Stimulated activated CD4-positive, alpha-beta T cell treated with anti-CD3 and anti-CD28 coated beads, Interleukin-12 subunit alpha, Interleukin-12 subunit beta, amount 100 ng/mL, for 24 hours (primary cell): ENCODE results near the gene RALGPS1.

Source experiments
- DNase-seq, 2 experiments: peaks; one replicate each; pipeline ENCODE4 v3.0.0-alpha.2; 2020; ENCODE audit warnings: low read depth in 2 of 2

Gene RALGPS1

DNA sequence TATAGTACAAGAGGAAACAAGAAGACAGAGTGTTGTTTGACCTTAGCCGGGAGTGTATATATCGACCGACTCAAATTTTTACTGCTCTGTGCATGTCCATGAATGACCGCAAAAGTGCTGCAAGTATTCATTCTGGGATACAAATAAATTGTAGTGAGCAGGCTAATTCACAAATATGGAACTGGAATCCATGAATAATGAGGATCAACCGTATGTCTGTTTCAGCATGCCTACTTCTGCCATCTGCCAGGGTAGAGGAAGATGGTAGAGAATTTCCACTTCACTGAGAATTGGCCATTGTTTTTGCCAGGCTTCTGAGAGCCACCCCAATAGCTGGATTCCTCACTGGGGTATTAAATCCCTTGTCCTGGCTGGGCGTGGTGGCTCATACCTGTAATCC is 8.5 kb upstream of the RALGPS1 start:
- no peak for DNase-seq

DNA sequence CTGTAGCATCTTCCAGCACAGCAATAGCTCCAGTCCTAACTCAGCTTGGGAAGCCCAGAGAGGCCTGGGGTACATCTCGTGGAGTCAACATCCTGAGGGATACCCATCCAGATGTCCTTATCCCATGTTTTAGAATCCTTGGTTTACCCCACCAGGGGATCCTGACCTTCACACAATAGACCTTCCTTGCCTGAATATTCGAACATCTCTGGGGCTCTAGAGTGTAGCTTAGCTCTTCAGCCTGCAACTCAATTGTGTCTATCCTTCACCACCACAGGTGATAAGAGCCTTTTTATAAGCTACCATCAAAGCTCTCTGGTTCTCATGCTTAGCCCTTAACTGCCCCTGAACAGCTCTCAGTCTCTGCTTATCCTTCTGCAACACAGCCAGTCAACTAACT is 7.5 kb upstream of the RALGPS1 start:
- DNase-seq, result no peak

DNA sequence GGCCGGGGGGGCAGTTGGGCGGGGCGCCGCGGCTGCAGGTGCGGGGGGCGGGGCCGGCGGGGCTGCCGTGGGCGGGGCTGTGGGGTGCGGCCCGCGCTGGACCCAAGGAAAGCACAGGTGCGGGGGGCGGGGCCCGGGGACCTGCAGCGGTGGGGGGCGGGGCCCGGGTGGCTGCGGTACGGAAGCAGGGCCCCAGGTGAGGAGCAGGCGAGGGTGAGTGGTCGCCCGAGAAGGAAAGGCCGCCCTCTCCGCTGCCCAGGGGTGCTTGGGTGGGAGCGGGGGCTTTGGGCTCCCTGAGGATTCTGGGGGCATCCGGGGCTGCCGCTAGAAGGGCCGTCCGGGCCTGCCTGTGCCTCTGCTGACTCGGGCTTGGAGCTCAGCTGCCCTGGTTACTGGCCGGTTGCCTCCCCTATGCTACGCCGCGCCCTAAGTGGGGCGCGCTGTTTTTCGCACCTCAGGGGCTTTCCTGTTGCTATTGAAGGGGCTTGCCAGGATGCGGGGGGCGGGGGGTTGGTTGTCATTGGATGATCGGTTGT is 767 bp downstream of the RALGPS1 start:
- peak; percentile 2 to 13 for DNase-seq

DNA sequence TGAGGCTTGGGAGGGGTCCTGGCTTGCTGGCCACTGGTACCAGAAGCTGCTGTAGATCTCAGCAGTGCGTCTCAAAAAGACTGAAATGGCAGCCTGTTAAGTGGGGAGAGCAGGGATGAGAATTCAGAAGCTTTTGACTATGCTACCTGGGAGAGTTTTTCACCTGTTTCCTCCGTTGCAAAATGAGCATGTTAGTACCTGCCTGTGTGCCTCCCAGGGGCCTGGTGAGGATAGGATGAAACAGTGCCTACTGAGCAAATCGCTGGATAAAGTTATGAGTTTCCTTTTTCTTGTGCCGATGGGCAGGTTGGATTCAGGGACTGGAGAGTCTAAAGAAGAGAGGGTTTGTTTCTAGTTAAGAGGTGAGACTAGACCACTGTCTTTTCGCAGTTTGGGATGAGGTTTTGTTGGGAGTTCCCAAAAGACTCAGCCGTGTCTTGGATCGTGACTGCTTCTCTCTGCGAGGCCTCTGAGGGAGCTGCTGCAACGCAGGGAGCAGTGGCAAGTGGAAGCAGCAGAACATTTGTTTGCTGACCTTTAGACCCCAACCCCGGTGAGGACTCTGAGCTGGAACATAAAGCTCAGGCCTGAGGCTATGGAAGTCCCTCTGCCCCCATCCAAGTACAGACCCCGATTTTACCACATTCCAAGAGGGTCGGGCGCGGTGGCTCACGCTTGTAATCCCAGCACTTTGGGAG is 1.4 kb downstream of the RALGPS1 start:
- no peak for DNase-seq

DNA sequence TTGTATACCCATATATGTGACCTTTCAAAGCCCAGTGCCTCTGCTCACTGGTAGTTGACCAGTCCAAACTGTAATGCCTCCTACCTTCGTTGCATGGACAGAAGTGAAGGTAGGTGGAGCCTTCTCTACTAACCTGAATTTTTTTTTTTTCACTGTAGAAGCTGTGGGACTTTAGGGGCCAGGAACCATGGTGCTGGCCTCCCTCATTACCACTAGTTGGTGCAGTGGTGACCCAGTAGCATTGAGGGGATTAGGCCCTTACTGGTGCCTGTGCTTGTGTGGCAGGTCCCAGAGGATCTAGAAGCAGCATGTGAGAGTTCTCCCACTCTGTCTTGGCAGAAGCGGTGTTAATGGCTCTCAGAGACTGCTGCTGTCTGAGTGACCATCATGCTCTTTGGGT is 2.3 kb downstream of the RALGPS1 start:
- no peak for DNase-seq

DNA sequence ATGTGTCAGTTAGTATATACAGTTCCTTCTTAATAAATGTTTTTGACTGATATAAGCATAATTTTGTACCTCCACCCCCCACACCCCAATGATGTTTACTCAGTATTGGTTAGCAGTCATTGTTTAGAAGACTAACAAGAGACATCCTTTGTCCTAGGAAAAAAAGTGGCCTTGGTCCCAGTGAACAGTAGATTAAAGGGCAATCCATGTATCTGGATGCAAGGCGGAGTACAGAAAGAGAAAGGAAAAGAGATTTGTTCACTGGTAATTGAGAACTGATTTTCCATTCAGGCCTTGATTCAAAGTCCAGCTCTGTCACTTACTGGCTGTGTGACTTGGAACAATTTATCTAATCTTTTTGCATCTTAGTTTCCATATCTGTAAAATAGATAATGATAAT is 4.6 kb downstream of the RALGPS1 start:
- no peak for DNase-seq

DNA sequence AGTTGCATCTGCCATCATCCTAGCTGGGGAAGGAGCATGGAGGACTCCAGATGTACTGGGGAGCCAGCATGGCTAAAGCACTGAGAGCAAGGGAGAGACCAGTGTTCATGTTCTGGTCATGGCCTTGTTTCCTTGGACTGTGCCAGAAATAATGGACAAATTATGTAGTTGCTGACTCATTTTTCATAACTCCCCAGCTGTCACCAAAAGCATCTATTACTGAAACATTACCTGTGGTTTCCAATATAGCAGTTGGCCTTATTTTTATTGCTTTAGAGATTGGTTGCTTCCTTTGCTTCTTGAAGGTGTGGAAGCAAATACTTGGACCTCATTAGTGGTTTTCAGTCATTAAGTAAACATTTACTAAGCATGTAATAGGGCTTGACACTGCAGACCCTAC is 11.3 kb downstream of the RALGPS1 start:
- DNase-seq, result no peak

DNA sequence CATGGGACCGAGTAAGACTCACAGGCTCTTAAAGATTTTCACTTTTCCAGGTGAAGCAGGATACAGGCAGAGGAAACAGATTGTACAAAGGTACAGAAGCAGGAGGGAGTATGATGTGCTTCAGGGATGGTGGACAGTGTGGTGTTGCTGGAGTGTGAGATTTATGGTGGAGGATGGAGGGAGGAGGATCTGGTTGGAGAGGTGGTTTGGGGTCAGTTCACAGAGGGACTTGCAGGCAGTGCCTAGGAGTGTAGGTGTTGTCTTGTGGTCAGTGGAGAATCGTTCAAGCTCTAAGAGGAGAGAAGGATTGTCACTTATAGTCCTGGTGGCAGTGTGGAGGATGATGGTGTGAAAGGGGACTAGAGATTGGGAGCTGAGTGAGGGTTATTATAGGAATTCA is 11.8 kb downstream of the RALGPS1 start:
- DNase-seq, result no peak

DNA sequence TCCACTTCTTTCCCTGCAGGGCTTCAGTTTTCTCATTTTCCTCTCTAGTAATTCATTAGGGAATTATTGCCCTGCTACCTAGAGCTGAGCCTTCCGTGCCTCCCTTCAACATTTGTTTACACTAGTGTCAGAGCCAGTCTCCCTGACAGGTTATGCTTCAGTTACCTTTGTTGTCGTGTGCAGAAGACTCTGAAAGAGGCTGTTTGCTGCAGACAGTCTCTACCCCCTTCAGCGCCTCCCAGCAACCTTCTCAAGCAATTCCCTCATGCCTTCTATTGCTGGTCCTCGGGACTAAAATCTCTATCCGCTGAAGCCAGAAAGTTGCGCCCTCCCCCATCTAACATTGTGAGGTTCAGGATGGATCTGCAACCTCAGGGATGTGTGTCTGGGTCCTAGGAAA is 12.8 kb downstream of the RALGPS1 start:
- DNase-seq, result no peak

DNA sequence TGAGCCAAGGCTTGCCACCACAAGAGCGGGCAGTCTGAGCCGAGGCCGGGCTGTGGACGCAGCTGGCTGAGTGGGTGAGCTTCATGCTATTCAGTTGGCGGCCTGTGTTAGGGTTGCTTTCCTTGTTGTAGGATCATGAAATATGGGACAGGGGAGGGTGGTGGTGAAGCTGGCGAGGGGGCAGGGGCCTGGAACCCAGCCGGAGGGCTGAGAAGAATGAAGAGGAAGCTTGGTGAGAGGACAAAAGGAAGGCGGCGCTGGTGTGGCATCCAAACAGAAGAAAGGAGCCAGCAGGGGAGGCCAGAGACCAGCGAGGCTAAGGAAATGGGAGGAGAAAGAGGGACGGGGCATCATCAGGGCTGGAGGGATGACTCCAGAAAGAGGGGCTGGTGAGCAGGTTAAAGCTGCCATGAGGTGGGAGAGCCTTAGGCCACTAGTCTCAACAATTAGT is 18.3 kb downstream of the RALGPS1 start:
- no peak for DNase-seq

DNA sequence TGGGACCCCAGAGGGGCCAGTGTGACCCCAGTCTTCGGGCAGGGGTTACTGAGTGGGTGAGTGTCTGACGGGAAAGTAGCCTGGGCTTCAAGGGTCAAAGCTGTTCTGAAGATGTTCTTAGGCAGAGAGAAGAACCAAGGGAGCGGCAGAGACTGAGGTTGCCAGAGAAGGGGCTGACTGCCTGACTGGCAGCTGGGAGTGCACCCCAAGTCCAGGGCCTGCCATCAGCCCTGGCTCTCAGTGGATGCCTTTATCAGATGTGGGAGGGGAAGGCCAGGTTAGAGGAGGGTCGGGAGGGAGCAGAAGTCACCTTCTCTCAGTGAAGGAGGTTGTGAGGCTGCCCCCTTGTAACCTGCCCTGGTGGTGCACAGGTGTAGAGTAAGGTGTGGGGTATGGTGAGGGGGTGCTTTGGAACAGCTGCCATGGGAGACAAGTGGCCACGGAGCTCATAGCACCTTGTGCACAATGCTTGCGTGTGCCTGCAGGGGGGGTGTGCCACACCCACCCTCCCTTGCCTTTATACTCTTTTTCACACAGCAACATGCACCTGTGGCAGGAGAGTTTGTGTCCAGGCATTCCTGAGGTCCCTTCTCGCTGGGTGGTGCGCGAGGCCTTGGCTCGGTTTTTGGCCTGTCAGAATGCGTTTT is 18.9 kb downstream of the RALGPS1 start:
- DNase-seq, result no peak

DNA sequence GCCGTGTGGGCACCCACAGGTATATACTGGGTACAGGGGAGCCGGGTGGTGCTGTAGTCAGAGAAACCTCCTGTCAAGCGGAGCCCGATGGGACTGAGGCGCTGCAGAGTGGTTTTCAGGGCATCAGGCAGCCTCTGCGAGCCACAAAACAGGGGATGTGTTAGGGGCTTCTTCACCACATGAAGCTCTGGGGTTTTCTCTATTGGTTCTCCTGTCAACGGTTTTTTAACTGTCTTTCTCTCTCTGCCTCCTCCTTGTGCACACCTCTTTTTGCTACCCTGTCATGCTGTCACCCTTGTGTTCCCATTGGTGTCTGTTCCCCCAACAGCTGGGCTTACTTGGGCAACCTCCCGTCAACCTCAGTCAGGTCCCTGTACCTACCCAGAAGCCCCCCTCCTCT is 19.9 kb downstream of the RALGPS1 start:
- no peak for DNase-seq

DNA sequence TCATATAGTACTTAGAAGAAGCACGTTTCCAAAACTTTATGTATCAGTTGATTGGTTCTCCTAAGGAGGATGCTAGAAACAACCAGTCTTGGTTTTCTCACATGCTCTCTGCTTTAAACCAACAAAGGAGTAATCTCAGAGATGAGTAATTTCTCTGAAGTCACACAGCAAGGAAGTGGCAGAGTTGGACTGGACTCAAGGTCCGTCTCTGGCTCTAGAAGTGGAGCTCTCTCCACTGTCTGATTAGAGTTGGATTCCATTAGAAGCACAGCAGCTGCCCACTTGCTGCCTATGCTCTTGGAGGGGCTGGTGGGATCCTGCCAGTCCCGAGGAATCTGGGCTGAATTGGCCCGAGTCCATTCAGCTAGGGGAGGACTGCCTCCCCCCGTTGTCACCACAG is 21.0 kb downstream of the RALGPS1 start:
- DNase-seq, result no peak

DNA sequence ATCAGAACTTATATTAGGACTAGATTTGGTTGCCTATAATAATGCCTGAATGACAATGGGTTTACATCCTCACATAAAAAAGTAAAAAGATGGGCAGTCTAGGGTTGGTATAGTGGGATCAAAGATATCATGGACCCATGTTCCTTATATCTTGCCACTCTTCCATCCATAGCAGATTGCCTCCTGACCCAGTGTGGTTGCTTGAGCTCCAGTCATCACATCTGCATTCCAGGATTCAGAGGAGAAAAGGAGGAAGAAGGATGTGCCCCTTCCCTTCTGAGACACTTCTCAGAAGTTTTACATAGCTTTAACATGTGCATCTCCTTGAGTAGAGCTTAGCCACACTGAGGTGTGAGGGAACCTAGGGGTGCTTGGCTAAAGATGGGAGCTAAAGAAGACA is 22.9 kb downstream of the RALGPS1 start:
- DNase-seq, result no peak

DNA sequence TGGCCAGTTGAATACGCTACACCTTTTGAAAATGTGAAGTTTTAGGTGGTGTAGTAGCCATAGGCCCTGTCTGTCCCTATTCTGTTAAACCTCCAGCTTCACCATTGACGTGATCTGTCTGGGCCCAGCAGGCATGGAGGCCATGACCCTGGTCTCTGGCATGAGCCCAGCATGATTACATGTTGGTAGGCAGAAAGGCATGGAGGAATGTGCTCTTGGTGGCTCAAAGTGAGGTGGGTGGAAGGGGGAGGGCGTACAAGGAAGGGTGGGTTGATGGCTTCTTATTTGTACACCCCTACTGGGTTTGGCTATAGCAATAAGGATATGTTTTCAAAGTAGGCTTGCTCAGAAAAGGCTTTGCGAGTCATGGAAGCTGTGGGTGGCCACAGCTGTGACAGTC is 23.7 kb downstream of the RALGPS1 start:
- no peak for DNase-seq

DNA sequence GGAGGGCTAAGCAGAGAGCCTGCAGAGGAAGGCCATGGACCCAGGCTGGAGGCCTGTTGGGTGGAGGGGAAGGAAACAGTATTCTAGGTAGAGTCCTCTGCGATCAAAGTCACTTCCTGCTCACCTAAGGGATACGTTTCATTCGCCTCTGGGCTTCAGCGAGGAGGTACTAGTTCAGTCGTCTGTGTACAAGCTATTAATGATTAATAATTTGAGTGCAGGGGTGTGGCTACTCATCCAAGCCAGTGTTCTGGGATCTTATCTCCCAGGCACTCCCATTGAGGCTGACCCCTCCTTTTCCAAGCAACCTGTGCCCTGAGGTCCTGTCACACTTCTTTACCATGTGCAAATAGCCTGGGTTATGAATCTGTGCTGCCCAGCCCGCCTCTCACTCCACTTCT is 25.2 kb downstream of the RALGPS1 start:
- DNase-seq, result no peak

DNA sequence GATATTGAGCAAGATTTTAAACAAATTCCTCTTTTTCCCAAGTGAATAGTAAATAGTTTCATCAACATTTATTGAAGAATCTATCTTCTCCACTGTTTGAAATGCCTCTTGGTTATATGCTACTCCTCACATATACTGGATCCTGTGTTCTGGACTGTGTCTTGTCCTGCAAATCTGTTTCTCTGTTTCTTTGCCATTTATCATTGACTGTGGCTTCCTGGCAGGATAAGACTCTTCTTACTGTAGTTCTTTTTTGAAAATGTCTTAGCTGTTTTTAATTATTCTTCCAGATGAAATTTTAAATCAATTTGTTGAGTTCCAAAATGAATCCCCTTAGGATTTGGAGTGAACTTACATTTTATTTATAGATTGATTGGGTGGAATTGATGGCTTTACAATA is 27.8 kb downstream of the RALGPS1 start:
- no peak for DNase-seq

DNA sequence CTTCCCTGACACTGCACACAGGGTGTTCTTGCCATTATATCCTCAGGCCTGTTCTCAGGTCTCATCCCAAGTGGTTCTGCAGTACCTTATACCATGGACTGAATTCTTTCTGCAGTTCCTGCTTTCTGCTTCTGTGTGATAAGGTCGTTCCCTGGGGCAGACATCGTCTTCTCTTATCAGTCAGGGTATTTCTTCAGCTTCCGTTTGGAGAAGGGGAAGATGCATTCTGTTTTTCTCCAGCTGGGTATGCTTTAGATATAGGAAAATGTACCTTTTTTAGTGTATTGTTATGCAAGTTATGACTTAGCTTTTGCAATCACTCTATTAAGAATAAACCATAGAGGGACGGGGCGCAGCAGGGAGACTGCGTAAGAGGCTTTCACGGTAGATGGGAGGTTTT is 31.1 kb downstream of the RALGPS1 start:
- DNase-seq, result no peak

DNA sequence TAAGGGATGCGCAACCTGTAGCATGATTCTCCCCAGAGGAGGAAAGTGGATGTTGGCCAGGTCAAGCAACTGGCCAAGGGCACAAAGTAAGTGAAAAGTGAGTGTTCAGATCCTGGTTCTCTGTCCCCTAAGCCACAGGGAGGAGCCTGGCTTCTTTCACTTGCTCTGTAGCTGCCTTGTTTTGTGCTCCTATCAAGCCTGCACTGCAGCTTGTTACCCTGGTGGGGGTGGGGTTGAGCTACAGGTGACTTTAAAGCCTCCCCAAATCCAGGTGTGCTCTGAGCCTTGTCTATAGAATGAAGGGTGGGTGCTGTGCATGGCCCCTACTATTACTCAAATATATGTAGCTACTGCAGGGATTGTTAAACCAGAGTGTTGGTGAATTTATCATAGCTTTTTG is 32.9 kb downstream of the RALGPS1 start:
- no peak for DNase-seq

DNA sequence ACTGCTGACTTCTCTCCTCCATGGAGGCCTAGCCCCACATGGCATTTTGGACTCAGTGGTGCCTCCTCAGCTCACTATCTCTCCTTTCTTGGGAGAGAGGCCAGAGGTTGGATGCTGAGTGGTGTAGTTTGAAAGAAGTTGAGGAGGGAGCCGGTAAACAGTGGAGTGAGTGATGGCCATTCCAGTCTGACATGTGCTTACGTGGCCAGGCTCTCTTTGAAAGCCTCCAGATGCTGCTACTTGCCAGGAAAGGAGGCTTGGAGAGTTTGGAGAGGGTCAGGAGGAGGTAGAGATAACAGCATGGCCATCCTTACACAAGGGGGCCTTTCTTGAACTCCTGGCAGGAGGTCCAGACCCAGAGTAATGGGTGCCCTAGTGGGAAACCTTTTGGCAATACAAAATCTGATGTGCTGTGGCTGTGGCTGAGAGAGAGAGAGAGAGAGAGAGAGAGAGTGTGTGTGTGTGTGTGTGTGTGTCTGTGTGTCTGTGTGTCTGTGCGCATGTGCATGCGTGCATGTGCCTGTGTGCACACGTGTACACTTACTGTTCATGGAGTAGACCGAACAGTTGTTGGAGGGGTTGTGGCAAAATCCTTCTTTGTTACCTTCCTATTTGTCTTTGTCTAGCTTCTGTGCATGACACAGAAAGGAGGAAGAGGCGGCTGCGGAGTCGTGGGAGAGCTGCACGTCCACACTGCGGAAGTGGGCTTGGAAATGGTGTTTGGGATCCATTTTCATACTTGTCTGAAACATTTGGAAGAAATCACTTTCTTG is 37.8 kb downstream of the RALGPS1 start:
- DNase-seq, result no peak

DNA sequence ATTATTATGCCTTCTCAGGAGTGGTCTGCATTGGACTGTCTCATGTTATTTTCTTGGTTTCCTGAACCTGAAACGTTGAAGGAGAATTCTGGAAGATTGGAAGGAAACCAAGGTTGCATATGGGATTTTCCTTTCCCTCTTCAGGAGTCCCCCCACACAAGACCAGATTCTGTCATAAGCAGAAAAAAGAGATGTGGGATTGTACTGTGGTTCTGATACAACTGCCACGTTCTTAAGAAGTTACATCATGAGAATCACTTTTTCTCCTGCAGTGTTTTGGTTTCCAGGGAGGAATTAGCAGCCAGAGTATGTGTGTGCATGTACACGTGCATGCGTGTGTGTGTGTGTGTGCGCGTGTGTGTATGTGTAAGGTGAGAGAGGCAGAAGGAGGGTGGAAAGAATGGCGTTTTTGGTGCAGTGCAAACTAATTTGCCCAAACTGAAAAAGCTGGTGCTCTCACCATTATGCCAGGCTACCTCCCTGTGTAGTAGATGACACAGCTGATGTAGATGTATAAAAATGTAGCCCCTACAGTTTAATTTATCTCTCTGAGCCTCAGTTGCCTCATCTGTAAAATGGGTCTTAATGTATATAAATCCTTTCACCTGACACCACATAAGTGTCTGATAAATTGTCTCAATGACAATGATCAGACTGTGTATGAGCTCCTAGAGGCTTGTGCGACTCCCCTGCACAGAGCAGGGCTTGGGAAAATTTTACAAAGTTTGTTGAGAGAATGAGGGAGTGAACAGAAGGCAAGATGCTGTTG is 38.6 kb downstream of the RALGPS1 start:
- no peak for DNase-seq

DNA sequence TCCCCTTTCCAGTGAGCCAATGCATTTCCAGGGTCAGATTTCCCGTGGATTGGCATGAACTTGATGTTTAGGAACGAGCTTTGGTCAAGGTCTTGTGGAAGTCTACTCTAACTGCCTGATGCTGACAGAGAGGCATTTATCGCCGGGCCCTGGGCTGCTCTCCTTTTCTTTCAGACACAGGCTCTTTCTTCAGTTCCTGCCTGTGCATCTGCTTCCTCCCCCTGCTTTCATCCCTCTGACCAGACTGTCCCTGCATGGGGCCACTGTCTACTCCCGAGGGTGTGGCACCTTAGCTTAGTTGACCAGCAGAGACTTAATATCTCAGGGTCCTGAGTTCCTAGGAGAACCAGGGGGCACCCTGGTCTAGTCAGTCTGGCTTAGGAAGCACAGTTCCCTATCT is 41.2 kb downstream of the RALGPS1 start:
- no peak for DNase-seq
